Ishikawa (cell line): Measurements from ENCODE around the gene ZIC5.

Source experiments
- CREB1 ChIP-seq: IDR thresholded peaks from 2 replicates; pipeline ENCODE4 v1.6.1; 2012; ENCODE audit warnings: low read depth
- EGR1 ChIP-seq: IDR thresholded peaks from 2 replicates; pipeline ENCODE4 v1.6.1; 2012
- EP300 ChIP-seq: IDR thresholded peaks from 2 replicates; pipeline ENCODE4 v1.6.1; 2012; ENCODE audit warnings: borderline replicate concordance
- NFIC ChIP-seq: IDR thresholded peaks from 2 replicates; pipeline ENCODE4 v1.6.1; 2012
- TAF1 ChIP-seq: IDR thresholded peaks from 2 replicates; pipeline ENCODE4 v1.6.1; 2012; ENCODE audit warnings: low read depth, mild to moderate bottlenecking
- TCF12 ChIP-seq: IDR thresholded peaks from 2 replicates; pipeline ENCODE4 v1.6.1; 2012; ENCODE audit warnings: low read depth
- TEAD4 ChIP-seq: IDR thresholded peaks from 2 replicates; pipeline ENCODE4 v1.6.1; 2012
- YY1 ChIP-seq: IDR thresholded peaks from 2 replicates; pipeline ENCODE4 v1.6.1; 2012; ENCODE audit warnings: low read depth
- ZBTB7A ChIP-seq: IDR thresholded peaks from 2 replicates; pipeline ENCODE4 v1.6.1; 2012; ENCODE audit warnings: low read depth
- TF ChIP-seq, protein P1 (sequence below): IDR thresholded peaks from 2 replicates; pipeline ENCODE4 v1.6.1; 2012
- TF ChIP-seq, protein P2 (sequence below): IDR thresholded peaks from 2 replicates; pipeline ENCODE4 v1.6.1; 2012
- TF ChIP-seq, protein P3 (sequence below): IDR thresholded peaks from 2 replicates; pipeline ENCODE4 v1.6.1; 2012; ENCODE audit warnings: low read depth, mild to moderate bottlenecking

ZIC5 gene

DNA sequence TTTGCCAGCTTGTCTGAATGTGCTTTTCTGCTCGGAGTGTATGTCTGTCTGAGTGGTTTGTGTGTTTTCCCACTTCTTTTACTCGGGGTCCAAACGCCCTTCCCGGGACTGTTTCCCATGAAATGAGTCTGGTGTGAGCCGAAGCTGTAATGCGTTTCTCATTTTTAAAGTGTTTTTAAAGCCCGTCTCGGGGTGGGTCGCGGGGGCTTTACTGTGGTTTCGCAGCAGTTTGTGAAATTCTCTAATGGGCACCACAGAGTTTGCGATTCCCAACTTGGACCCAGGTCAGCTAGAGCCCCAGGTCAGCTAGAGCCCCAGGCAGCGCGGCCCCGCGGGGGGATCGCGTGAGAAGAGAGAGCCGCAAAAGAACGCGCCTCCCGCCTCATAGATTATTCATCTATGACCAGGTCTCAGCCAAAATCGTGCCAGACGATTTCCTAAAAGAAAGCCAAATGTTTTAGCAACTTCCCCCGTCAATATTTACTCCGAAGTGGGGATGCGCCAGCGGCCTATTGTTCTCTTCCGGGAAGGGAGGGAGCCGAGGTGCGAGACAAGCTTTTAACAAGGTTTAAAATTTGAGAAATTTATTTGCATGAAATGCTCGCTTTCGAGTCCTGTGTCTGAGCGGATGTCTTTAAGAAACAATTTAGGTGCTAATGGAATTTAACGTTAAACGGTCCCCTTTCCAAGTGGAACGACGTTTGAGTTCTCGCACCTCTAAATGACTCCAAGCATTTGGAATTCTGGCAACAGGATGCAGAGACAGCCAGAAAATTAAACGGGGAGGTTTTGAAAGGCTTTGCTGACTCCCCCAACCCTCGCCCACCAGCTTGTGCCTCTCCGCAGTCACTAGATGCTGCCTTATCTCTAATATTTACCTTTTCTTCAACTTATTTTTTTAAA is 12.2 kb upstream of the ZIC5 start:
- TF ChIP-seq EP300 (no peak), TAF1 (peak; percentile 4; the same call in 1 of the 2 replicates)

DNA sequence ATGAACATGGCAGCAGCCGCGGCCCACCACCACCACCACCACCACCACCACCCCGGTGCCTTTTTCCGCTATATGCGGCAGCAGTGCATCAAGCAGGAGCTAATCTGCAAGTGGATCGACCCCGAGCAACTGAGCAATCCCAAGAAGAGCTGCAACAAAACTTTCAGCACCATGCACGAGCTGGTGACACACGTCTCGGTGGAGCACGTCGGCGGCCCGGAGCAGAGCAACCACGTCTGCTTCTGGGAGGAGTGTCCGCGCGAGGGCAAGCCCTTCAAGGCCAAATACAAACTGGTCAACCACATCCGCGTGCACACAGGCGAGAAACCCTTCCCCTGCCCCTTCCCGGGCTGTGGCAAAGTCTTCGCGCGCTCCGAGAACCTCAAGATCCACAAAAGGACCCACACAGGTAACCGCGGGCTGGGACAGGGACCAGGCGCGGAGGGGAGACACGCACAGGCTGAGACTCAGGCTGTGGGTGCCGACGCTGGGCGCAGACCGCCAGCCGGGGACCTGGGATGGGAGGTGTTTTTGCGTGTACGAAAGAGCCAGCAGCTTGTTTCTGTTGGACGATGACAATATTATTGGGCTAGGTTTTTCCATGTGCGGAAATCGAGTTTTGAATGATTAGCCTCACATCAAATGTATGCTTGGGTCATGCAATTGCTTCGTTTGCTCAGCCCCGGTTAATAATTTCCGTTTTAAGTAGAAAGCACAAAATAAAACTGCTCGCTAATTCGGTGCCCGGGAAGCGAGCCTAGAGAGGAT is 11.3 kb upstream of the ZIC5 start:
- TF ChIP-seq TEAD4 (no peak), TAF1 (peak; percentile 6; the same call in 1 of the 2 replicates), TCF12 (no peak)

DNA sequence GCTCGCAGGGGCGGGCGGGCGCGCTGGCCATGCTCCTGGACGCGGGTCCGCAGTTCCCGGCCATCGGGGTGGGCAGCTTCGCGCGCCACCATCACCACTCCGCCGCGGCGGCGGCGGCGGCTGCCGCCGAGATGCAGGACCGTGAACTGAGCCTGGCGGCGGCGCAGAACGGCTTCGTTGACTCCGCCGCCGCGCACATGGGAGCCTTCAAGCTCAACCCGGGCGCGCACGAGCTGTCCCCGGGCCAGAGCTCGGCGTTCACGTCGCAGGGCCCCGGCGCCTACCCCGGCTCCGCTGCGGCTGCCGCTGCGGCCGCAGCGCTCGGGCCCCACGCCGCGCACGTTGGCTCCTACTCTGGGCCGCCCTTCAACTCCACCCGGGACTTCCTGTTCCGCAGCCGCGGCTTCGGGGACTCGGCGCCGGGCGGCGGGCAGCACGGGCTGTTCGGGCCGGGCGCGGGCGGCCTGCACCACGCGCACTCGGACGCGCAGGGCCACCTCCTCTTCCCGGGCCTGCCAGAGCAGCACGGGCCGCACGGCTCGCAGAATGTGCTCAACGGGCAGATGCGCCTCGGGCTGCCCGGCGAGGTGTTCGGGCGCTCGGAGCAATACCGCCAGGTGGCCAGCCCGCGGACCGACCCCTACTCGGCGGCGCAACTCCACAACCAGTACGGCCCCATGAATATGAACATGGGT is 10.6 kb upstream of the ZIC5 start:
- TF ChIP-seq EP300 (0 out of 2 replicates have a peak, but pooled peaks have one; percentile 5), TEAD4 (no peak)

DNA sequence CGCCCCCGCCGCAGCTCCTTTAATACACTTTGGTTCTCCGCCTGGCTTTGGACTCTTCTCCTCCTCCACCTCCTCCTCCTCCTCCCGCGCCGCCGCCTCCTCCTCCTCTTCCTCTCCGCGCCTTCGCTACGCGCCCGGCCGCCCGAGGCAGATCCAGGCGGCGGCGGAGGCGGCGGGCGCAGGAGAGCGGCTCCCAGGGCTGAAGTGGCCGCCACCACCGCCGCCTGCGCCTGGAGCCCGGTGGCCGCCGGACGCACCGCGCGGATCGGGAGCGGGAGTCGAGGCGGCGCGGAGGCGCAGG is 10.1 kb upstream of the ZIC5 start, which contains the start of gene ZIC2:
TSS of gene ZIC2 (plus strand) at position 50 of the 301 bp plus-strand sequence. CDS start 281 bp downstream, outside the sequence.
- TF ChIP-seq, protein P1, sequence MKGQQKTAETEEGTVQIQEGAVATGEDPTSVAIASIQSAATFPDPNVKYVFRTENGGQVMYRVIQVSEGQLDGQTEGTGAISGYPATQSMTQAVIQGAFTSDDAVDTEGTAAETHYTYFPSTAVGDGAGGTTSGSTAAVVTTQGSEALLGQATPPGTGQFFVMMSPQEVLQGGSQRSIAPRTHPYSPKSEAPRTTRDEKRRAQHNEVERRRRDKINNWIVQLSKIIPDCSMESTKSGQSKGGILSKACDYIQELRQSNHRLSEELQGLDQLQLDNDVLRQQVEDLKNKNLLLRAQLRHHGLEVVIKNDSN, result no peak
- peak; percentile 70 for TF ChIP-seq EGR1
- peak; percentile 8; the same call in 1 of the 2 replicates for TF ChIP-seq EP300
- no peak for TF ChIP-seq CREB1
- TF ChIP-seq, protein P2, sequence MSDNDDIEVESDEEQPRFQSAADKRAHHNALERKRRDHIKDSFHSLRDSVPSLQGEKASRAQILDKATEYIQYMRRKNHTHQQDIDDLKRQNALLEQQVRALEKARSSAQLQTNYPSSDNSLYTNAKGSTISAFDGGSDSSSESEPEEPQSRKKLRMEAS, result no peak
- no peak for TF ChIP-seq TCF12
- peak; percentile 60 for TF ChIP-seq TAF1

DNA sequence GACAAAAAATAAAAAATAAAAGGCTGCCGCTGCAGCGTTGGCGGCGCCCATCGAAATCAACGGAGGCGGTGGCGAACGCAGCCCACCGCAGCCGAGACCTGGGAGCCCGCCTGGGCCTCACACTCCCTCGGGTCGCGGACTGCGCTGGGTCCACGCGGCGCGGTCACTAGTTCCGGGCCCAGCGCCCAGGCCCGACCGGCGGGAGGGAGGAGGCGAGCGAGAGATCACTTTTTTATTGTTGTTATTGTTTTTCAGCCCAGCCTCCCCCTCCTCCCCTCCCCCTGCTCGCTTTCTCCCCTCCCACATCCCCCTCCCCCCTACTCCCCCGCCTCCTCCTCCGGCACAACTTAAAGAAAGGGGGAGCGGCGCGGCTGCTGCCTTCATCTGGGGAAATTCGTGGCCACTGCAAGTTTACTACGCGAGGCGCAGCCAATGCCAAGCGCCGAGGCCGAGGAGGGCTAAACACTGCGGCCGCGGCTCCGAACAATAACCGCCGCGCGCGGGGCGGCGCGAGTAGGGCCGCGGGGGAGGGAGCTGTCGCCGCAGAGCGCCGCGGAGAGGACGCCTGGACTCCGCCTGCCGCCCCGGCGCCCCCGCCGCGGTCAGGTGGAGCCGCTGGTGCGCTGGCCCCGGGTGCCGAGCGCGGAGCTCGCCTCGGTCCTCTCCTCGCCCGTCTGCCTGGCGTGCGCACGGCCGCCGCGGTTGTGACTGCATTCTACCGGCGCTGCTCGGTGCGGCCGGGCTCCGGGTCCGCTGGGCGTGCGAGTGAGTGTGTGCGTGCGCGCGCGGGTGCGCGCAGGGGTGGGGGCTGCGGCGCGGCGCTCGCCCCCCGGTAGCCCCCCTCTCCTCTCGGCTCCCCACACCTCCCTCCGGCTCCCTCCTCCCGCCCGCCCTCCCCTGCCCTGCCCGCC is 9.5 kb upstream of the ZIC5 start:
- TF ChIP-seq, protein P2, result peak; percentile 73
- TF ChIP-seq EGR1, result peak; percentile 15; the same call in 1 of the 2 replicates
- TF ChIP-seq EP300, result no peak; the same call in 1 of the 2 replicates
- TF ChIP-seq NFIC, result peak; percentile 39
- peak; percentile 28; the same call in 1 of the 2 replicates for TF ChIP-seq TEAD4
- peak; percentile 51; the same call in 1 of the 2 replicates for TF ChIP-seq TCF12
- peak; percentile 72 for TF ChIP-seq TAF1
- peak; percentile 84 for TF ChIP-seq ZBTB7A
- TF ChIP-seq, protein P1, result peak; percentile 16
- TF ChIP-seq YY1, result 0 out of 2 replicates have a peak, but pooled peaks have one; percentile 14
- TF ChIP-seq, protein P3, sequence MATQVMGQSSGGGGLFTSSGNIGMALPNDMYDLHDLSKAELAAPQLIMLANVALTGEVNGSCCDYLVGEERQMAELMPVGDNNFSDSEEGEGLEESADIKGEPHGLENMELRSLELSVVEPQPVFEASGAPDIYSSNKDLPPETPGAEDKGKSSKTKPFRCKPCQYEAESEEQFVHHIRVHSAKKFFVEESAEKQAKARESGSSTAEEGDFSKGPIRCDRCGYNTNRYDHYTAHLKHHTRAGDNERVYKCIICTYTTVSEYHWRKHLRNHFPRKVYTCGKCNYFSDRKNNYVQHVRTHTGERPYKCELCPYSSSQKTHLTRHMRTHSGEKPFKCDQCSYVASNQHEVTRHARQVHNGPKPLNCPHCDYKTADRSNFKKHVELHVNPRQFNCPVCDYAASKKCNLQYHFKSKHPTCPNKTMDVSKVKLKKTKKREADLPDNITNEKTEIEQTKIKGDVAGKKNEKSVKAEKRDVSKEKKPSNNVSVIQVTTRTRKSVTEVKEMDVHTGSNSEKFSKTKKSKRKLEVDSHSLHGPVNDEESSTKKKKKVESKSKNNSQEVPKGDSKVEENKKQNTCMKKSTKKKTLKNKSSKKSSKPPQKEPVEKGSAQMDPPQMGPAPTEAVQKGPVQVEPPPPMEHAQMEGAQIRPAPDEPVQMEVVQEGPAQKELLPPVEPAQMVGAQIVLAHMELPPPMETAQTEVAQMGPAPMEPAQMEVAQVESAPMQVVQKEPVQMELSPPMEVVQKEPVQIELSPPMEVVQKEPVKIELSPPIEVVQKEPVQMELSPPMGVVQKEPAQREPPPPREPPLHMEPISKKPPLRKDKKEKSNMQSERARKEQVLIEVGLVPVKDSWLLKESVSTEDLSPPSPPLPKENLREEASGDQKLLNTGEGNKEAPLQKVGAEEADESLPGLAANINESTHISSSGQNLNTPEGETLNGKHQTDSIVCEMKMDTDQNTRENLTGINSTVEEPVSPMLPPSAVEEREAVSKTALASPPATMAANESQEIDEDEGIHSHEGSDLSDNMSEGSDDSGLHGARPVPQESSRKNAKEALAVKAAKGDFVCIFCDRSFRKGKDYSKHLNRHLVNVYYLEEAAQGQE, result no peak

DNA sequence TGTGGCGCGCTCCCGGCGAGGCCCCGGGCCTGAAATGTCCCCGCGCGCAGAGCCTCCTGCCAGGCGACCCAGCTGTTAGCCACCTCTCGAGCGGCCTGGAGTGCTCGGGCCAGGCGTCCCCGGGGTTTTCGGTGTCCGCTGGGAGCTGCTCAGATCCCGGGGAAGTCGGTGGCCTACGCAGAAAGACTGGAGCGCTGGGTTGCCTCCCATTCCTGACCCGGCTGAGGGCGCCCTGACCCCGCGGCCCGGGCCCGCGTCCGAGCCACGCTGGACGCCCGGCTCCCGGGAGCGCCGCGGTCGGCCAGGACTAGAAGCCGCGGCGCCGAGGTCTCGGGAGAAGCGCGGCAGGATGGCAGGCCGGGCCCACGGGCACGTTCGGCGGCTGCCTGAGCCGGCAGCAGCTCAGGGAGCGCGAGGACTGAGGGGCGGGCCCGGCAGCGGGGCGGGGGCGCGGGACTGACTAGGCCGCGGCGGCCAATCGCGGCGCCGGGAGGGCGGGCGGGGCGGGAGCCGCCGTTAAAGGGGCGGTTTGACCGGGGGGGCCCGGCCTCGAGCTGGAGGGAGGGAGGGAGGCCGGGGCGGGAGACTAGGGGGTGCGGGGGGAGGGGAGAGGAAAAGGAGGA is 8.7 kb upstream of the ZIC5 start:
- TF ChIP-seq TAF1, result peak; percentile 66
- TF ChIP-seq, protein P2, result 0 out of 2 replicates have a peak, but pooled peaks have one; percentile 8
- no peak for TF ChIP-seq TEAD4
